ENCODE data around the gene TM7SF2. TPM values are rescaled to one million over a fixed set of nuclear protein-coding genes. Genes with fewer than 3 reads are reported as not detected.
A peak's percentile ranks its signal among the peaks of the same experiment; 100 is the strongest.

The TM7SF2 gene
- total and polyA plus RNA-seq, 2 donors (not counting 1 experiment from before 2014, with no cell fraction given) = 23.9 to 28.5 TPM

DNA sequence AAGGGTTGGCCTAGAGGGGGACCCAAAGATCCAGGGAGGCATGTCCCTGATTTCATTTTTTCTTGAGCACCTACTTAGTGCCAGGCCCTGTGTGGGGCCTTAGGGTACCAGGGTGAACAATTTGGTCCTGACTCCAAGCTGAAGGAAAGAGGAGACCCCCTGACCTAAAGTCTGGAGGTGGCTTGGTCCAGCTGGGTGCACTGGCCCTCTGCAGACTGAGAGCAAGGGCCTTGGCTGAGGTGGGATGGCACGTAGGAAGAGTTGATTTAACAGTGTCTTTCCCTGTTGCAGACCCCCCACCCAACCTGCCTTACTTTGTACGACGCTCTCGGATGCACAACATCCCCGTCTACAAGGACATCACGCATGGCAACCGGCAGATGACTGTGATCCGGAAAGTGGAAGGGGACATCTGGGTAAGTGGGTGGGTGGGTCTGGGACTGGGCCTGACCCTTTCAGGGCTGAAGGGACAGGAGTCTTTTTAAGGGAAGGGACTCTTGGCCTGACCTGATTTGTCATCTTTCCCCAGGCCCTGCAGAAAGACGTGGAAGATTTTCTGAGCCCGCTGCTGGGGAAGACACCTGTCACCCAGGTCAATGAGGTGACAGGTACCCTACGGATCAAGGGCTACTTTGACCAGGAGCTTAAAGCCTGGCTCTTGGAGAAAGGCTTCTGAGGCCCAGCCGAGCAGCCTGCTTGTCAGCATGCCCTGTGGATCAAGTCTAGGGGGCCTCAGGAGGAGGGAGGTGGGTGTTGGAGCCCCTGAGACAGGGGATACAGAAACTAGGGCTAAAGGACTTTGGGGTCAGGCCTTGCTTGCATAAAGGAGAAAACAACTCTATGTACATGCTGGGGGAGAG is 13.8 kb downstream of the TM7SF2 start:
- no peaks in the 10 kb centered on the region for H3K27me3 Mint-ChIP-seq

More for the DNA sequence above, 13.8 kb downstream of the TM7SF2 start:
- POLR2A ChIA-PET = no interaction called here
- no peaks in the 10 kb centered on the region for H3K9me3 ChIP-seq (ENCODE audit: control extremely low read depth in 1 of 3, control insufficient read depth in 2 of 3, insufficient read depth in 1 of 3, low read length in 2 of 3)
- Mint-ChIP-seq H3K9me3 (ENCODE audit: insufficient read depth) (no peaks in the 10 kb centered on the region), H3K27ac (peak overlapping the region; percentile 50), H3K4me1 (peaks cover 43% of the 10 kb centered on the region), H3K4me3 (no peak overlapping the region)
- peaks cover 2 to 73% of the 10 kb centered on the region in 2 experiments for H3K36me3 ChIP-seq (replicated peaks in 1 of 2; ENCODE audit: control extremely low read depth in 1 of 2, control insufficient read depth in 1 of 2, extremely low read depth in 1 of 2, insufficient read depth in 2 of 2, low read length in 1 of 2)
- no peak for ATAC-seq (ENCODE audit: low read depth)
- H3K4me2 ChIP-seq (replicated peaks; ENCODE audit: low read depth, low read length, poor library complexity, severe bottlenecking) = no peak overlapping the region
- no peak overlapping the region for H3K4me3 ChIP-seq (ENCODE audit: control extremely low read depth in 1 of 5, extremely low read depth in 1 of 5, insufficient read depth in 1 of 5, low read depth in 2 of 5, low read length in 4 of 5)
- H4K20me1 ChIP-seq (ENCODE audit: control insufficient read depth, insufficient read depth, low read length, poor library complexity, severe bottlenecking) = peaks cover 57% of the 10 kb centered on the region
- no peak for DNase-seq
- no peaks in the 10 kb centered on the region for H3K27me3 ChIP-seq (replicated peaks in 1 of 4; ENCODE audit: control extremely low read depth in 1 of 4, control insufficient read depth in 3 of 4, insufficient read depth in 4 of 4, low read length in 3 of 4)
- TF ChIP-seq CTCF (IDR thresholded peaks at IDR 0.05) (no peak), EZH2 (IDR thresholded peaks at IDR 0.05; ENCODE audit: borderline replicate concordance, insufficient read depth, low read depth, low read length, poor library complexity, severe bottlenecking) (no peak)
- no peak overlapping the region for H3K27ac ChIP-seq (ENCODE audit: low read length in 2 of 2)
- peaks cover 79% of the 10 kb centered on the region for H3K79me2 ChIP-seq (ENCODE audit: control insufficient read depth, insufficient read depth, low read length)
- CTCF ChIA-PET = interaction anchor here (4.4 kb wide), 1 partner anchor 13 kb away, joined by 20 read pairs; the partner anchor contains the start of gene TM7SF2
- intact Hi-C loops (cut with micrococcal nuclease) = no loop called here
- H3K4me1 ChIP-seq (ENCODE audit: control insufficient read depth in 2 of 2, insufficient read depth in 2 of 2, low read length in 2 of 2) = peaks cover 31 to 50% of the 10 kb centered on the region in 2 donors
- H2AFZ ChIP-seq (ENCODE audit: insufficient read depth, low read depth, low read length, poor library complexity, severe bottlenecking) = no peak overlapping the region
- no peak overlapping the region for H3K9ac ChIP-seq (ENCODE audit: low read length)
- WGBS (ENCODE audit: insufficient coverage) = 93% methylated on average over 6 of the region's 12 CpGs
